Panc1 (cell line): ENCODE data around the gene STAC. TPM values are rescaled to one million over a fixed set of nuclear protein-coding genes. Genes with fewer than 3 reads are reported as not detected.

Experiments
- ATAC-seq: fragments of 200-7000 bp; cut with Tn5 transposase; 2 replicates; pipeline ENCODE4 v1.9.1; 2020; ENCODE audit warnings: mild to moderate bottlenecking, moderate library complexity
- BruUV-seq: library from RNA; stranded (reverse); fragments of 400-500 nt; replicated peaks from 2 replicates; lab custom pipeline; 2021; lab: Mats Ljungman, UMichigan
- CTCF ChIA-PET: fragments of 300-600 bp; sonication (Branson Sonifier 250); formaldehyde crosslinking; loops from one replicate; lab custom pipeline; 2022; ENCODE audit warnings: antibody characterized with exemption; lab: Charles Lee
- POLR2A ChIA-PET: fragments of 300-600 bp; sonication (Branson Sonifier 250); formaldehyde crosslinking; loops from one replicate; lab custom pipeline; 2022; ENCODE audit warnings: antibody characterized with exemption; lab: Charles Lee
- DNase-seq: peaks from one replicate; pipeline ENCODE4 v3.0.0-alpha.2; 2010; ENCODE audit warnings: low read depth, low spot score
- H3K27ac ChIP-seq: 2 replicates; pipeline ENCODE4 v1.5.1; 2011; ENCODE audit warnings: mild to moderate bottlenecking, low read length, inconsistent platforms
- H3K27me3 ChIP-seq: fragments of 200-500 bp; sonication (Bioruptor generic); 2 replicates; pipeline ENCODE4 v1.6.0; 2014; ENCODE audit warnings: low read length, inconsistent platforms; ENCODE audit not compliant: control insufficient read depth, insufficient read depth
- H3K36me3 ChIP-seq: fragments of 200-500 bp; sonication (Bioruptor generic); 2 replicates; pipeline ENCODE4 v1.5.1; 2014; ENCODE audit warnings: inconsistent platforms, mild to moderate bottlenecking, low read length, moderate library complexity; ENCODE audit not compliant: control insufficient read depth, insufficient read depth
- H3K4me1 ChIP-seq: 2 replicates; pipeline ENCODE4 v1.5.1; 2011; ENCODE audit warnings: inconsistent platforms, mild to moderate bottlenecking, low read length, moderate library complexity; ENCODE audit not compliant: control insufficient read depth, insufficient read depth
- H3K4me3 ChIP-seq, 2 experiments: 2 replicates each; pipeline ENCODE4 v1.5.1; 2011 to 2012; ENCODE audit warnings: low read depth in 2 of 2, low read length in 2 of 2, mild to moderate bottlenecking in 2 of 2, inconsistent platforms in 1 of 2, moderate library complexity in 1 of 2
- H3K9me3 ChIP-seq: fragments of 200-500 bp; sonication (Bioruptor generic); 2 replicates; pipeline ENCODE4 v1.5.1; 2014; ENCODE audit warnings: low read depth, mild to moderate bottlenecking, inconsistent platforms, low read length, moderate library complexity; ENCODE audit not compliant: control insufficient read depth, insufficient read depth
- POLR2AphosphoS5 ChIP-seq: IDR thresholded peaks from 2 replicates; pipeline ENCODE4 v1.6.1; 2012; ENCODE audit warnings: mild to moderate bottlenecking, low read depth, low read length, moderate library complexity
- SIN3A ChIP-seq: IDR thresholded peaks from 2 replicates; pipeline ENCODE4 v1.6.1; 2012; ENCODE audit warnings: low read depth, mild to moderate bottlenecking, low read length, moderate library complexity, borderline replicate concordance; ENCODE audit not compliant: insufficient read depth
- TCF7L2 ChIP-seq: IDR thresholded peaks from 2 replicates; pipeline ENCODE4 v1.6.1; 2011; ENCODE audit warnings: mild to moderate bottlenecking, low read depth, low read length, inconsistent platforms
- in situ Hi-C: cut with HindIII; loops from 2 replicates; pipeline ENCODE4 v1.10.0; 2016; ENCODE audit warnings: low sequenced_read_pairs, low pct_unique_long_range_greater_than_20kb
- intact Hi-C: fragments of 100-400 bp; cut with micrococcal nuclease; formaldehyde crosslinking; loops from one replicate; pipeline ENCODE4 v1.10.0; 2022; ENCODE audit not compliant: unreplicated experiment
- total RNA-seq: library from RNA; stranded (reverse); gene quantifications from one replicate; pipeline ENCODE4 v1.2.1, GENCODE V29; 2021; ENCODE audit not compliant: unreplicated experiment
- TF ChIP-seq, protein P1 (sequence below): fragments of 450-650 bp; IDR thresholded peaks from 2 replicates; pipeline ENCODE4 v1.5.1; 2017; ENCODE audit warnings: mild to moderate bottlenecking
- TF ChIP-seq, protein P2 (sequence below), 2 experiments: IDR thresholded peaks; 2 replicates each; pipeline ENCODE4 v1.6.1; 2011 to 2012; ENCODE audit warnings: low read depth in 2 of 2, control low read depth in 1 of 2, low read length in 1 of 2, mild to moderate bottlenecking in 1 of 2, moderate library complexity in 1 of 2; ENCODE audit not compliant: insufficient read depth in 1 of 2

Gene STAC
- total RNA-seq, 1 experiment from 2014 or later: 18.8 TPM

DNA sequence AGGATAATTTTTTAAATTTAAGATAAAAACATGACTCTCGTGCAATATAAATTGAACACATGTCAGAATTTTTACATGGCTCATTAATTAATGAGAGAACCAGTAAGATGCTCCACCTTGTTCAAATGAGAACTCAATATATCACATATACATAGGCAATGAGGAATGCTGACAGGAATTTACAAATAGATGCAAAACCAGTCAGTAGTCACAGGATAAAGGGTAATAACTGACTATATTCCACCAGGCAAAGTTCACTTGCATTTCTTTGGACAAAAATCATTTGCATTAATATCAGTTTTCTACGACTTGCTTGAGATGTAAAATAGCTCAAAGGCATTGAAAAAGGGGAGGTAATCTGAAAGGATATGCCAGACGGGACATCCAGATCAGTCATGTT is 139.4 kb downstream of the STAC start:
- BruUV-seq: no TSS peak
- Histone ChIP-seq H3K36me3 (no peaks in the 10 kb centered on the region), H3K4me1 (no peaks in the 10 kb centered on the region), H3K27me3 (no peaks in the 10 kb centered on the region), H3K4me3 (no peak overlapping the region), H3K9me3 (no peaks in the 10 kb centered on the region), H3K27ac (no peak overlapping the region)
- ChIA-PET POLR2A (no interaction called here), CTCF (no interaction called here)
- ATAC-seq: no peak
- no peak for DNase-seq
- TF ChIP-seq, protein P1, sequence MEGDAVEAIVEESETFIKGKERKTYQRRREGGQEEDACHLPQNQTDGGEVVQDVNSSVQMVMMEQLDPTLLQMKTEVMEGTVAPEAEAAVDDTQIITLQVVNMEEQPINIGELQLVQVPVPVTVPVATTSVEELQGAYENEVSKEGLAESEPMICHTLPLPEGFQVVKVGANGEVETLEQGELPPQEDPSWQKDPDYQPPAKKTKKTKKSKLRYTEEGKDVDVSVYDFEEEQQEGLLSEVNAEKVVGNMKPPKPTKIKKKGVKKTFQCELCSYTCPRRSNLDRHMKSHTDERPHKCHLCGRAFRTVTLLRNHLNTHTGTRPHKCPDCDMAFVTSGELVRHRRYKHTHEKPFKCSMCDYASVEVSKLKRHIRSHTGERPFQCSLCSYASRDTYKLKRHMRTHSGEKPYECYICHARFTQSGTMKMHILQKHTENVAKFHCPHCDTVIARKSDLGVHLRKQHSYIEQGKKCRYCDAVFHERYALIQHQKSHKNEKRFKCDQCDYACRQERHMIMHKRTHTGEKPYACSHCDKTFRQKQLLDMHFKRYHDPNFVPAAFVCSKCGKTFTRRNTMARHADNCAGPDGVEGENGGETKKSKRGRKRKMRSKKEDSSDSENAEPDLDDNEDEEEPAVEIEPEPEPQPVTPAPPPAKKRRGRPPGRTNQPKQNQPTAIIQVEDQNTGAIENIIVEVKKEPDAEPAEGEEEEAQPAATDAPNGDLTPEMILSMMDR: no peak
- TF ChIP-seq SIN3A: no peak
- in situ Hi-C loops: no loop called here
- intact Hi-C loops: no loop called here

DNA sequence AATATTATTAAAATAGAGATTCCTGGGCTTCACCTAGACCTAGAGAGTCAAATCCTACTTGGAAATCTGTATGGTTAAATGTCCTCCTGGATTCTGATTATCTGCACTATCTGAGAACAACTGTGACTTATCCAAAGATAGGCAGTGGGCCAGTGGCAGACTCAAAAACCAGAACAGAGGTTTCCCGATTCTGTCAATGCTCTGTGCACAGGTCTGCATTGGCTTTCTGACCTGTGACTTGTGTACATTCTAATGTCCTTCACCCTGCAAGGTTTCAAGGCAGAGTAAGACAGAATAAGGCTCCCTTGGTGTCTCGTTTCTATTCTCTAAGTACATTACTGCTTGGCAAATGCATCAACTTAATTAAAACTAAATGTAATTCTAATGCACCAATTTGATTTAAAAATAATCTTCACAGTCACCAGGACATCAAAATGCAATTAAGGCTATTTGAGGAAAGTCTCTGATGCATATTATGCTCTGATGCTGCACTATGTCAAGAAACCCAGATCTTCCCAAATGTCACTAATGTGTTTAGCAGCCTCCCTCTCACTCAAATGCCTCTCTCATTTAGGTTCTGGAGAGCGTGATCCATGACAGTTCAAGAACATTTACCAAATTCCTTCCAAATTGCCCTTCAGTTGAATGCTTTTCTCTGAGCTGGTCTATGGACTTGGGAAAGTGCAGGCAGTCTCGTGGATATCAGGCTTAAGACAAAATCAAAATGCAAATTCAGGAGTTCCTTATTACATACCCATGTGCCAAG is 140.1 kb downstream of the STAC start:
- no peak for TF ChIP-seq TCF7L2
- no peak for TF ChIP-seq POLR2AphosphoS5
- TF ChIP-seq, protein P2, sequence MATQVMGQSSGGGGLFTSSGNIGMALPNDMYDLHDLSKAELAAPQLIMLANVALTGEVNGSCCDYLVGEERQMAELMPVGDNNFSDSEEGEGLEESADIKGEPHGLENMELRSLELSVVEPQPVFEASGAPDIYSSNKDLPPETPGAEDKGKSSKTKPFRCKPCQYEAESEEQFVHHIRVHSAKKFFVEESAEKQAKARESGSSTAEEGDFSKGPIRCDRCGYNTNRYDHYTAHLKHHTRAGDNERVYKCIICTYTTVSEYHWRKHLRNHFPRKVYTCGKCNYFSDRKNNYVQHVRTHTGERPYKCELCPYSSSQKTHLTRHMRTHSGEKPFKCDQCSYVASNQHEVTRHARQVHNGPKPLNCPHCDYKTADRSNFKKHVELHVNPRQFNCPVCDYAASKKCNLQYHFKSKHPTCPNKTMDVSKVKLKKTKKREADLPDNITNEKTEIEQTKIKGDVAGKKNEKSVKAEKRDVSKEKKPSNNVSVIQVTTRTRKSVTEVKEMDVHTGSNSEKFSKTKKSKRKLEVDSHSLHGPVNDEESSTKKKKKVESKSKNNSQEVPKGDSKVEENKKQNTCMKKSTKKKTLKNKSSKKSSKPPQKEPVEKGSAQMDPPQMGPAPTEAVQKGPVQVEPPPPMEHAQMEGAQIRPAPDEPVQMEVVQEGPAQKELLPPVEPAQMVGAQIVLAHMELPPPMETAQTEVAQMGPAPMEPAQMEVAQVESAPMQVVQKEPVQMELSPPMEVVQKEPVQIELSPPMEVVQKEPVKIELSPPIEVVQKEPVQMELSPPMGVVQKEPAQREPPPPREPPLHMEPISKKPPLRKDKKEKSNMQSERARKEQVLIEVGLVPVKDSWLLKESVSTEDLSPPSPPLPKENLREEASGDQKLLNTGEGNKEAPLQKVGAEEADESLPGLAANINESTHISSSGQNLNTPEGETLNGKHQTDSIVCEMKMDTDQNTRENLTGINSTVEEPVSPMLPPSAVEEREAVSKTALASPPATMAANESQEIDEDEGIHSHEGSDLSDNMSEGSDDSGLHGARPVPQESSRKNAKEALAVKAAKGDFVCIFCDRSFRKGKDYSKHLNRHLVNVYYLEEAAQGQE (IDR thresholded peaks at IDR 0.05; ENCODE audit: insufficient read depth in 1 of 2, low read depth in 2 of 2, low read length in 1 of 2): no peak
- TF ChIP-seq, protein P1: no peak
- no peak for TF ChIP-seq SIN3A
- POLR2A ChIA-PET: no interaction called here
- intact Hi-C loops (no loop called here), in situ Hi-C loops (no loop called here)
- no peaks in the 10 kb centered on the region for H3K36me3 ChIP-seq
- no peak overlapping the region for H3K4me3 ChIP-seq
- no TSS peak for BruUV-seq
- DNase-seq: no peak
- no peak overlapping the region for H3K27ac ChIP-seq
- no peaks in the 10 kb centered on the region for H3K9me3 ChIP-seq
- no peaks in the 10 kb centered on the region for H3K4me1 ChIP-seq
- H3K27me3 ChIP-seq: no peaks in the 10 kb centered on the region
- no peak for ATAC-seq
- CTCF ChIA-PET: no interaction called here
